ENCODE results near the gene EFCAB8. TPM values are rescaled to one million over a fixed set of nuclear protein-coding genes. Genes with fewer than 3 reads are reported as not detected.

EFCAB8 gene
- total and polyA plus RNA-seq, 2 donors from 2014 or later: 0.13 TPM; not detected in 1

DNA sequence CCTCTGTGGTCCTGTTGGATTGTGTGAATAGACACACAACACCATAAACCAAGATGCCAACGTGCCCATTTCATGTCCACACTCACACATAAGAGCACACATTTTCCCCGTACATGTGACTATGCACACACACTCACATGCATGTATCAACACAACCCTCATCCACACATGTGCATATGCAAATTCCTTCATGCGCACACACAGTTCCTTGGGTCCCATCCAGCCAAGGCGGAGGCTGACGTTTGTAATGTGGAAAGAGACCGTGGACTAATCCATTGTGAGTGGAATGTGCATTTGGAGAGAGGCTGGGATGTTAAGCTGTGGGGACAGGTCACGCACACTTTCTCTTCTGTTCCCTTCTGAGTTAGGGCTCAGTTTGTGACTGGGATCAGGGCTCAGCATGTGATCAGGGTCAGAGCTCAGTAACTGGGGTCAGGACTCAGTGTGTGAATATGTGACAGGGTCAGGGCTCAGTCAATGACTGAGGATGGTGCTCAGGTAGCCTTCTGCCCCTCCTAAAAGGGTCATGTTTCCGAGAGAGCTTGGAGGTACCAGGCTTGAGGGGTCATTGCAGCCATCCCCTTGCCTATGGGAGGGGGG lies 148.2 kb downstream of the EFCAB8 start:
- Histone ChIP-seq H3K27me3 (ENCODE audit: control insufficient read depth, insufficient read depth, low read length) (no peaks in the 10 kb centered on the region), H3K4me1 (ENCODE audit: control insufficient read depth in 2 of 3, insufficient read depth in 2 of 3, low read depth in 1 of 3, low read length in 3 of 3) (peaks cover 0 to 3% (median 0%) of the 10 kb centered on the region in 3 donors), H3K4me3 (ENCODE audit: low read length in 3 of 3) (no peak overlapping the region), H3K27ac (ENCODE audit: low read depth in 2 of 2, low read length in 2 of 2) (no peak overlapping the region), H3K9me3 (ENCODE audit: control insufficient read depth in 2 of 3, insufficient read depth in 1 of 3, low read length in 3 of 3) (peaks cover 0 to 4% (median 0%) of the 10 kb centered on the region in 3 donors), H3K9ac (ENCODE audit: low read length in 3 of 3) (no peak overlapping the region), H3K36me3 (ENCODE audit: control insufficient read depth in 2 of 3, insufficient read depth in 3 of 3, low read length in 3 of 3) (no peaks in the 10 kb centered on the region)
- DNase-seq: no peak
- TF ChIP-seq, protein P1, sequence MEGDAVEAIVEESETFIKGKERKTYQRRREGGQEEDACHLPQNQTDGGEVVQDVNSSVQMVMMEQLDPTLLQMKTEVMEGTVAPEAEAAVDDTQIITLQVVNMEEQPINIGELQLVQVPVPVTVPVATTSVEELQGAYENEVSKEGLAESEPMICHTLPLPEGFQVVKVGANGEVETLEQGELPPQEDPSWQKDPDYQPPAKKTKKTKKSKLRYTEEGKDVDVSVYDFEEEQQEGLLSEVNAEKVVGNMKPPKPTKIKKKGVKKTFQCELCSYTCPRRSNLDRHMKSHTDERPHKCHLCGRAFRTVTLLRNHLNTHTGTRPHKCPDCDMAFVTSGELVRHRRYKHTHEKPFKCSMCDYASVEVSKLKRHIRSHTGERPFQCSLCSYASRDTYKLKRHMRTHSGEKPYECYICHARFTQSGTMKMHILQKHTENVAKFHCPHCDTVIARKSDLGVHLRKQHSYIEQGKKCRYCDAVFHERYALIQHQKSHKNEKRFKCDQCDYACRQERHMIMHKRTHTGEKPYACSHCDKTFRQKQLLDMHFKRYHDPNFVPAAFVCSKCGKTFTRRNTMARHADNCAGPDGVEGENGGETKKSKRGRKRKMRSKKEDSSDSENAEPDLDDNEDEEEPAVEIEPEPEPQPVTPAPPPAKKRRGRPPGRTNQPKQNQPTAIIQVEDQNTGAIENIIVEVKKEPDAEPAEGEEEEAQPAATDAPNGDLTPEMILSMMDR (IDR thresholded peaks at IDR 0.05; ENCODE audit: borderline replicate concordance, extremely low read depth, insufficient read depth): no peak
- no peak for FAIRE-seq
- intact Hi-C loops (cut with DNase I): no loop called here

DNA sequence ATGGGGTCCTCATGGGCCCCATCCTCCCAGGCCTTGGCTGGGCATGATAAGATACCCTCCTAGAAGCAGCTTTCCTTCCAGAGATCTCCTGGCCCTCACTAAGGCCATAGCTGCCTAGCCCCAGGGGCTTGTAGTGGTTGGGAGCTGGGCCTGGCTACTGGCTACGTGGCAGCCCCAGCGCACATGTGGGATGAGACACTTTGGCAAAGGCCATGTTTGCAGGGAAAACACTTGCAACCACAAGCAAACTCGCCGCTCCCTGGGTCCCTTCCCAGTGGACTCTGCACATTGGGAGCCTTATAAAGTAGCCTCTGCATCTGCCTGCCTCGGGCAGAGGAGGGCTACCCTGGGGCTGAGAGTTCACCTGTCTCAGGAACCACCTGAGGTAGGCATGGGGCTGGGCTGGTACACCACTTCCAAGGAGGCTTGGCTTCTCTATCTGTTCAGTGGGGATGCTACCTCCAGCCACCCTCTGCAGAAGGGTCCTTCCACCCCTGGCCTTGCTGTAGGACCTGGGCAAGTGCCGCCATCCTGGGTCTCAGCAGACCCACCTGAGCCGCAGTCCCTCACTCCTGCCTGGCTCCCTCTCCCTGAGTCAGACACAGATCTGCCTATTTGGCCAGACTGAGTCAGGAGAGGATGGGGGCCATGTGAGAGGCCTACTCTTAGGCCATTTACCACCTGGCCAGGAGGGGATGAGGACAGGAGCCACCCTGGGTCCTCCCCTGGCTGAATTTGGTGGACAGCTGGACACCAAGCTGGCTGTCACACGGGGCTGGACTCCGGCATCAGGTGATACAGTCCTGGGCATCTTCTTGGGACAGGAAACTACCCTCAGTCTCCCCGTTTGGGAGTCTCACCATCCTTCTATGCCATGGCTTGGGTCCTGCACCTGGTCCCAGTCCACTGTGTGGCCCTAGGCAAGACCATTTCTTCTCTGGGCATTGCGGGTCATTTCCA lies 148.9 kb downstream of the EFCAB8 start, which contains the start of gene BPIFB2:
Gene BPIFB2 (plus strand): TSS at position 329 of the 960 bp plus-strand sequence. CDS start 871 bp downstream, outside the sequence.
- TF ChIP-seq, protein P1 (IDR thresholded peaks at IDR 0.05; ENCODE audit: borderline replicate concordance, extremely low read depth, insufficient read depth): no peak
- DNase-seq (no peak), FAIRE-seq (no peak)
- Histone ChIP-seq H3K27ac (ENCODE audit: low read depth in 2 of 2, low read length in 2 of 2) (no peak within 1 kb of the TSS), H3K27me3 (ENCODE audit: control insufficient read depth, insufficient read depth, low read length) (no peaks in the 10 kb centered on the region), H3K4me1 (ENCODE audit: control insufficient read depth in 2 of 3, insufficient read depth in 2 of 3, low read depth in 1 of 3, low read length in 3 of 3) (peaks cover 0 to 3% (median 0%) of the 10 kb centered on the region in 3 donors), H3K36me3 (ENCODE audit: control insufficient read depth in 2 of 3, insufficient read depth in 3 of 3, low read length in 3 of 3) (no peaks in the 10 kb centered on the region), H3K4me3 (ENCODE audit: low read length in 3 of 3) (no peak within 1 kb of the TSS), H3K9me3 (ENCODE audit: control insufficient read depth in 2 of 3, insufficient read depth in 1 of 3, low read length in 3 of 3) (peaks cover 0 to 4% (median 0%) of the 10 kb centered on the region in 3 donors), H3K9ac (ENCODE audit: low read length in 3 of 3) (no peak within 1 kb of the TSS)
- intact Hi-C loops (cut with DNase I): no loop called here

DNA sequence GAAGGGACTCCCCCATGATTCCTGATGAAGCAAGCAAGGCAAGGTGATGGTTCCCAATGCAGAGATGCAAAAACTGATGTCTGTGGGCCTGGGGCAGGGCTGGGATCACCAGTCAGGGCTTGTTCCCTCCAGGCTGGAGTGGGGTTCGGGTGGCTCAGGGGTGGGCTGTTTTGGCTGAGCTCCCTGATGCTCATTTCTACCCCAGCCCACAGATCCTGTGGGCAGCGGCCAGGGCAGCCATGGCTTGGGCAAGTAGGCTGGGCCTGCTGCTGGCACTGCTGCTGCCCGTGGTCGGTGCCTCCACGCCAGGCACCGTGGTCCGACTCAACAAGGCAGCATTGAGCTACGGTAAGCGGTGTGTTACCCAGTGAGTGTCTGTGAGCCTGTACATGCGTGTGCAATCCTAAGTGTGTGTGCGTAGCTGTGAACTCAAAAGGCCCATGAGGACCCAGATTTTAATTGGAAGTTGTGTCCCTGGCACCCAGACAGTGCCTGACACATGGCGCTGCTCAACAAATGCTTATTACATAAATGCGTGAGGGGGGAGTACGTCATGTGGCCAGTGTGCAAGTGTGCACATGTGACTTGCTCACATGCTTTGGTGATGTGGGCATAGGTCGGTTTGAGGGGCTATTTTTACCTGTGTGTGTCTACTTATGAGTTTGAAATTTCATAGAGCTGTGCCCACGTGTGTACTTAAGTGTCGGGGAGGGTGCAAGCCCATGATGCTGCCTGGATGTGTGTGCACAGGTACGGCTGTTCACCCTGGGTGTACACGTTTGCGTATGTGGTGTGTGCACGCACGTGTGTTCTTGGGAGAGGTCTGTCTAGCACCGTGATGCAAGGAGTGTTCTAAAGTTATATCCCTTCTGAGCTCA lies 149.9 kb downstream of the EFCAB8 start:
- Histone ChIP-seq H3K4me1 (ENCODE audit: control insufficient read depth in 2 of 3, insufficient read depth in 2 of 3, low read depth in 1 of 3, low read length in 3 of 3) (peaks cover 0 to 3% (median 0%) of the 10 kb centered on the region in 3 donors), H3K4me3 (ENCODE audit: low read length in 3 of 3) (no peak overlapping the region), H3K9me3 (ENCODE audit: control insufficient read depth in 2 of 3, insufficient read depth in 1 of 3, low read length in 3 of 3) (peaks cover 0 to 4% (median 0%) of the 10 kb centered on the region in 3 donors), H3K27me3 (ENCODE audit: control insufficient read depth, insufficient read depth, low read length) (no peaks in the 10 kb centered on the region), H3K9ac (ENCODE audit: low read length in 3 of 3) (no peak overlapping the region), H3K27ac (ENCODE audit: low read depth in 2 of 2, low read length in 2 of 2) (no peak overlapping the region), H3K36me3 (ENCODE audit: control insufficient read depth in 2 of 3, insufficient read depth in 3 of 3, low read length in 3 of 3) (no peaks in the 10 kb centered on the region)
- no peak for FAIRE-seq
- intact Hi-C loops (cut with DNase I): no loop called here
- TF ChIP-seq, protein P1 (IDR thresholded peaks at IDR 0.05; ENCODE audit: borderline replicate concordance, extremely low read depth, insufficient read depth): no peak
- DNase-seq: no peak

Data from kidney (tissue), 14 donors.